Right renal pelvis (tissue), 4 donors: ENCODE measurements around the gene CTNNA1. TPM values are rescaled to one million over a fixed set of nuclear protein-coding genes. Genes with fewer than 3 reads are reported as not detected.
"Not testable (repeated sequence)": the region's sequence is repeated elsewhere in the genome, so short reads cannot be mapped to it uniquely, and the experiment has no call there.

ENCODE experiments used
- DNase-seq, 4 donors: peaks; one replicate each; pipeline ENCODE4 v3.0.0-alpha.2; 2013; ENCODE audit warnings: low read depth in 4 of 4, low spot score in 3 of 4, missing footprints in 1 of 4
- polyA plus RNA-seq, 4 donors: library from polyadenylated mRNA; unstranded; fragments of 120-200 nt; gene quantifications; one replicate each; pipeline ENCODE4 v1.2.1, GENCODE V29; 2013; ENCODE audit not compliant: insufficient read length in 4 of 4

Gene CTNNA1
- polyA plus RNA-seq, 4 donors, result 368 to 439 (median 406) TPM

DNA sequence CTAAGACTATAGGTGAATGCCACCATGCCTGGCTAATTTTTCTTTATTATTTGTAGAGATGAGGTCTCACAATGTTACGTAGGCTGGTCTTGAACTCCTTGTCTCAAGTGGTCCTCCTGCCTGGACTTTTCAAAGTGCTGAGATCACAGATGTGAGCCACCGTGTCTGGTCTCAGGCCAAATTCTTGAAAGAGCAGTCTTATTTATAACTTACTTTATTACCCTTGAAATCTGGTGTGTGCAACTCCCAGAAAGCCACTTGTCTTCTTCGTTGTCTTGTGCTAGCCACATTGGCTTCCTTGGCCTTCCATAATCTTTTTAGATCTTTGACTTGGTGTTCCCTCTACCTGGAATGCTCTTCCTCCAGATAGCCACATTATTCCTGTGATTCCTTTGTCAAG is 50.1 kb downstream of the CTNNA1 start:
- DNase-seq, result no peak

DNA sequence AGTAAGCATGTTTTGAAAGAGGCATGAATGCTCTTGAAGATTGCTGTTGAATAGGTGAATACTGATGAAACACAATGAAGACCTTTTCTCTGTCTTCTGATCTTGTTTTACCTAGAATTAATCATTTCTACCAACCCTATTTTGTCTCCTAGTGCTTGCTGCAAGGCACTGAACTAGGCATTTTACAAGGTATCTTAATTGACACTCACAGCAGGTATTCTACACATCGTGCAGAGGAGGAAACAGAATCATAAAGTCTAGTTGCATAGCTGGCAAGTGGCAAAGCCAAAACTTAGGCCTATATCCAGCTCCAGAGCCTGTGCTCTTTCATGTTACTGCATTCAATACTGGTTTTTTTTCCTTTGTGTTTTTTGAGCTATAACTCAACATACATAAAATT is 50.7 kb downstream of the CTNNA1 start:
- DNase-seq, result no peak

DNA sequence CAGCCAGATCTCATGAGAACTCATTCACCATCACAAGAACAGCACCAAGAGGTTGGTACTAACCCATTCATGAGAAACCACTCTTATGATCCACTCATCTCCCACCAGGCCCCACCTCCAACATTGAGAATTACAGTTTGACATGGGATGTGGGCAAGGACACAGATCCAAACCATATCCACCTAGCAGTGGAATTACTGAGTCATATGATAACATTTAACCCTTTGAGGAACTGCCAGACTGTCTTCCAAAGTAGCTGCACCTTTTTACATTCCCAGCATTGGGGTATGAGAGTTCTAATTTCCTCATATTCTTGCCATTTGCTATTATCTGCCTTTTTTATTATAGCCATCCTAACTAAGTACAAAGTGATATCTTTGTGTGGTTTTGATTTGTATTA is 51.9 kb downstream of the CTNNA1 start:
- no peak for DNase-seq

DNA sequence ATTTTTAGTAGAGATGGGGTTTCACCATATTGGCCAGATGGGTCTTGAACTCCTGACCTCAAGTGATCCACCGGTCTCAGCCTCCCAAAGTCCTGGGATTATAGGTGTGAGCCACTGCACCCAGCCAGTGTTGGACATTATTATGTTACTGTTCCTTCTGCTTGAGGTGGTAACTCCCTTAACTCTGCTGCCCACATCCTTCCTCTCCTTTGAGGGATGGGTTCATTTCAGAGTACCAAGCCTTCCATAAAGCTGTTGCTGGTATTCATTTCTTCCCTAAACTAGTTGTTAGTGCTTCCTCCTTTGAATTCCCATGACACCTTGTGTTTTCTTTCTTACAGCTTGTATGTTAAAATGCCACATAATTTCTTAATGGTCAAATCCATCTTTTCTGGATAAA is 54.0 kb downstream of the CTNNA1 start:
- no peak for DNase-seq

DNA sequence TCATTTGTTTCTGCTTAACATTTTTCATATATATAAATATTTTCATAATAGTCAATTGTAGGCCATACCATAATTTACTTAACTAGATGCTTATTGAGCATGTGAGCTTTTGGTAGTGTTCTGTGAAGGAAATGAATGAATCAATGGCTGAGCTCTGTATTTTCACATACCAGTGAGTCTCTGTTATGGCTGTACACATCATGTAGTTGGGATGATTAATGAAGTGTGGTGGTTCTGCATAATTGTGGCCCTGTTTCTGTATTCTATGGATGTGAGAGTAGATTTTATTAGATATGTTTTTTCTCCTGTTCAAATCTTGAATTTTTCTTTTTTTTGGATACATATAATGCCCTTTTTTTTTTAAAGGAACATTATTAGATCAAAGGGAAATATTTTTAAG is 56.2 kb downstream of the CTNNA1 start:
- no peak for DNase-seq

DNA sequence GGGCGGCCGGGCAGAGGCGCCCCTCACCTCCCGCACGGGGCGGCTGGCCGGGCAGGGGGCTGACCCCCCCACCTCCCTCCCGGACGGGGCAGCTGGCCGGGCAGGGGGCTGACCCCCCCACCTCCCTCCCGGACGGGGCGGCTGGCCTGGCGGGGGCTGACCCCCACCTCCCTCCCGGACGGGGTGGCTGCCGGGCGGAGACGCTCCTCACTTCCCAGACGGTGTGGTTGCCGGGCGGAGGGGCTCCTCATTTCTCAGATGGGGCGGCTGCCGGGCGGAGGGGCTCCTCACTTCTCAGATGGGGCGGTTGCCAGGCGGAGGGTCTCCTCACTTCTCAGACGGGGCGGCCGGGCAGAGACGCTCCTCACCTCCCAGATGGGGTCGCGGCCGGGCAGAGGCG is 57.6 kb downstream of the CTNNA1 start:
- DNase-seq, result not testable (repeated sequence)

DNA sequence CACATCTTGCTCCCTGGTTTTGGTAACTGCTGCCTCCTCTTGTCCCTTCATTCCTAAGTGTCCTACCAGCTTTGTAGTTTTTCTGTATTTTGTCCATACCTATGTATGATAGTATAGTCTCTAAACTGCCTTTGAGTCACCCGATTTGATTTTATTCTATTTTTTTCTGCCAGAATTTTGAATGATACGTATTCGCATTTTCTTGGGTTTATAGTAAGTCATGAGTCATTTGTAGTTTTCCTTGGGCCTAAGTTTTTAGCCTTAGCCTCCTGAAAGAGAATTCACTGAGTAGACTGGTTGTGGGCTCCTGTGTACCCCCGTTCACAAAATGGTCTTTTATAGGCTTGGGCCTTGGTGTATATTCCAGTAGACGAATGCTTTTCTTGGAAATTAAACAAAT is 62.3 kb downstream of the CTNNA1 start:
- no peak for DNase-seq

DNA sequence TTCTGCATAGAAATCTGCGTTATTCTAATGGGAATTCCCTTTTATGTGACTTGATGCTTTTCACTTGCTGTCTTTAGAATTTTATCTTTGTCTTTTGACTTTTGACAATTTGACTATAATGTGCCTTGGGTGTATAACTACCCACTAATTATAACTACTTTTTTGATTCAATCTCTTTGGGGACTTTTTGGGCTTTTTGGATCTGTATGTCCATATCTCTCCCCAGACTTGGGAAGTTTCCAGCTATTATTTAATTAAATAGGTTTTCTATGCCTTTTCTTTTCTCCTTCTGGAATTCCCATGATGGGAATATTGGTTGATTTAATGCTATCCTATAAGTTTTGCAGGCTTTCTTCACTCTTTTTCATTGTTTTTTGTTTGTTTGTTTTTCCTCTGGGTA is 64.0 kb downstream of the CTNNA1 start:
- no peak for DNase-seq

DNA sequence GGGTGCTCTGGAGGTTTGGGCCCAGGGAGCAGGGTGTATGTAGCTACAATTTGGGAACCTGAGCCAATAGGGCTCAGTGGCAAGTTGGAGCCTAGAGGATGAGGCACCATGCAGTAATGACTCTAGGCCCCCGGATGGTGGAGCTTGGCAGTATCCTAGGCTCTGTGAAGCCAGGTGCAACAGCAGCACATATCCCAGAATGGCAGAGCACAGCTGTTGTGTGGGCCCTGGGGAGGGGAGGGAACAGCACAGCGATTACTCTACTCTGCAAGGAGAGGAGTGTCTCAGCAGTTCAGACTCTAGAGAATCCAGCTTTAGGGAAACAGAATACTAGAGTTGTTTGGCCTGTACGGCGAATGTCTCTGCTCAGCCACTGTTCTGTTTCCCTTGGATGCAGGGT is 65.9 kb downstream of the CTNNA1 start:
- no peak for DNase-seq

DNA sequence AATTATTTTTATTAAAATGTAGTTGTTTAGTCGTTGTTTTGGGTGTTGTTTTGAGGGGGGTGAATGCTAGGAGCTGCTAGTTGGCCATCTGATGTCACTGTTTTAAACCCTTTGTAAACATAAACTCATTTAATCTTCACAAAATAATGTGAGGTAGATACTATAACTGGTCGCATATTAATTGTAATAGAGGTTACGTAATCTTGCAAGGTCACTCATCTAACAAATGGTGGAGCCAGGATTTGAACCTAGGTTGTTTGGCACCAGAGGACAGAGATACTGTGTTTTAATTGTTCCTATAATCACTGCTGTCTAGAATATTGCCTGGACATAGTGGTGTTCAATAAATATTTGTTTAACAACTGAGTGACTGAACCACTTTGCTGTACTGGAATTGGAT is 67.5 kb downstream of the CTNNA1 start:
- DNase-seq, result no peak

DNA sequence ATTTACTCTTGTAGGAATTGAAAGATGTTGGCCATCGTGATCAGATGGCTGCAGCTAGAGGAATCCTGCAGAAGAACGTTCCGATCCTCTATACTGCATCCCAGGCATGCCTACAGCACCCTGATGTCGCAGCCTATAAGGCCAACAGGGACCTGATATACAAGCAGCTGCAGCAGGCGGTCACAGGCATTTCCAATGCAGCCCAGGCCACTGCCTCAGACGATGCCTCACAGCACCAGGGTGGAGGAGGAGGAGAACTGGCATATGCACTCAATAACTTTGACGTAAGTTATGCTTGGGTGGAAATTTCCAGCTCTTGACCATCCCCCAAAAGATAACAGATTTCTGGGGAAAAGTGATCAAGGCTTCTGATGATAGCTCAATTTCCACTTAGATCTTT is 71.3 kb downstream of the CTNNA1 start:
- no peak for DNase-seq

DNA sequence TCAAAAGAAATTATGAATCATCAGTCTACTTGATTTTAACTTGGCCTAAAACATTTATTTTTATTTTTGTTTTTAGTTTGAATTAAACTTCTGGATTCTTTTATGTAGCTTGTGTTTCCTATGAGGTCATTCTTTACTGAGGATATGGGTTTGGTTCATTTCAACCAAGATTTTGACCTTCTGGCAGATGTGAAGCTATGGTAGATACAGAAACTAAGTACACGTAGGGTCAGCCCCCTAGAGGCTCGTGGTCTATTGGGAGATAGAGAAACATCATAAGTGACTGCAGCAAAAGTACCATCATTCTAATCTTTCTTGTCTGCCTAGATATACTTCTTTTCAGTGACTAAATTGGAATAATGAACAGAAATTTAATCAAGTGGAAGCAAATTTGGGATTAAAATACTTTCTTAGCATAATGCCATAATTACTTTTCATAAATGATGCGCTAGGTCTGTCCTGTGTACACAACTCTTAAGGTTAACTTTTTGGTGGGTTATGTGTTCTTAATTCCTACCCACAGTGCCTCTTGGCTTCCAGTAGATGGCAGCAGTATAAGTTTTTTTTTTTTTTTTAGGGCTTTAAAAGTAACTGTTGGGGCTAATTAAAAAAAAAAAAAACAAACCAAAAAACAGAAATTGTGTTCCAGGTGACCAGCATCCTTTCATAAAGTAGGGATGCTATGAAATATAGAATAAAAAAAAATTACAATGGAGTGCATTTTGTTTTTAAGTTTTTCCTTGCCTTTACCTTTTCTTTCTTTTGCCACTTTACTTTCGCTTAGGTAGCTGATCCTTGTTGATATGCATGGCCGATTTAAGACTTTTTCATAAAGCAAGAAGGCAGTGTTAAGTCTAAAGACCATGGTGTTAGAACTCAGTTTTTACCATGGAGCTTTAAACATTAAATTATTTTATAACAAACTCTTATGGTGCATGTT is 72.0 kb downstream of the CTNNA1 start:
- no peak for DNase-seq

DNA sequence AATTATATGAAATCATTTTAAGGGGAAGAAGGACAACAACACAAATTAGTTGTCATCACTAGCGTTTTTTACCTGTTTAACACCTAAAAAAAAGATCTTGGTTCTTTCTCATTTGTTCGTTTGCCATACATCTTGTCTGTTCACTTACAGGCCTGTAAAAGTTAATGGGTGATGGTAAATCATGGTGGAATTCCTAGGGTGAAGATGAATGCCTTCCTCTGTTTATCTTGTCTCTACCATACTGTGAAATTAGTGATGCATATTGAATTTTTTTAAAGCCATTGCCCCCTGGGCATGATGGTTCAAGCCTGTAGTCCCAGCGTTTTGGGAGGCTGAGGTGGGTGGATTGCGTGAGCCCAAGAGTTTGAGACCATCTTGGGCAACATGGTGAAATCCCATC is 75.3 kb downstream of the CTNNA1 start:
- no peak for DNase-seq

DNA sequence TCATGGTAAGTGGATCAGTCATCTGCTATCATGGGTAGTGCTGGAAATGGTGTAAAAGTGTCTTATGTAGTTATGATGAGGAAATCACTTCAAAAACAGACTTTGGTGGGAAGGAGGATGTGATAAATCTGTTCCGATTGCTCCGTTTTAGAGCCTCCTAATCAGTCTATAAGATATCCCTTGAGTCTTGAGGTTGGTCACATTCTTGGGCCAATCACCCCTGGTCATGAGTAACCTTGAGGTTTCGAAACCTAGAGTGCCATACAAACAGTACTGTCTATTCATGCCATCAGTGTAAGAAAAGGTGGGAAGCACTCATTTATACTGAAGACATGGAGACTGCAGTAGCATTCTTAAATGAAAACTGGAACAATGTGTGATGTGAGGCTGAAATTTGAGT is 76.1 kb downstream of the CTNNA1 start:
- DNase-seq, result no peak

DNA sequence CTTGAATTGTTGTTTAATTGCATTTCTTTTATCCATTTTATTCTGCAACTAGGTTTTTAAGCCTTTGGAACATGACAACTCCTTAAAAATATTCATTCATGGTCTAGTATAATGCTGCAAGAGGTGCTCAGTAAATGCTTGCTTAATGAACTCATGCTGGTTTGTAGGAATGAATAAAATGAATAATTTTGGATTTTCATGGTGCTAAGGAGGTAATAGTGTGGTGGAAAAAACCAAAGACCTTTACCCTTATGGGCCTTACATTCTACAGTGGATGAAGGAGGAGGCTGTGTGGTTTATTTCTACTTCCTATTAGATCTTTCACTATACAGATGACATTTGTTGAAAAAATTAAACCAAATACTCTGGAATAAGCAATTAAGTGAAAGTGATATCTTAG is 78.5 kb downstream of the CTNNA1 start:
- DNase-seq, result no peak

DNA sequence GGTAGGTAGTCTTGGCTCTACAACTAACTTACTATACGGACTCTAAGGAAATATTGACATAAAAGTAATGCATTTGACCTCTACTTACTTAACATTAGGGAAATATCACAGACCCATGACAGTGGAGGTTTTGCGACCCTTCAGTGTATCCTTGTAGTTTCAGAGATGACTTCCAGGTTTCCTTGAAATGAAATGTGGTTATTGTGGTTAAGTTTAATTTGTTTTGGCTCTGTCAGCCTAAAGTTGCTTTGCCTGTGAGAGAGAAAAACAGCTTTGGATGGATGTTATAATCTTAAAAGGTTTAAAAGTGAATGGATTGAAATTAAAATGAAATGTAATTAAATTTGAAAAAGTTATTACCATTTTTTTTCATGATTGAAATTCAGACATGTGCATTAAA is 79.0 kb downstream of the CTNNA1 start:
- DNase-seq, result no peak

DNA sequence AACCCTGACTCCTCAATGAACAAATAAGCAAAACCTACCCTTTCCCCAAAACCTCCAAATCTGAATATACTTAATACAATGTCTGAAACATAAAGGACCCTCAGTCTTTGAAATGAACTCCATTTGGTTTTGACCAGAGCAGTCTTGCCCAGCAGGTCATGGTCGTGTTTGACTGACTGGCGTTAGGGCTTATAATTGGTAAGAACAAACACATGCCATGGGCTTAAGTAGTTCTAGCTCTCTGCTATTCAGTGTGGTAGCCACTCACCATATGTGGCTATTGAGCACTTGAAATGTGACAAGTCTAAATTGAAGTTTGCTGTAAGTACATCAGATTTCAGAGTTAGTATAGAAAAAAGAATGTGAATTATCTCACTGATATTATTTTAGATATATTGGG is 79.9 kb downstream of the CTNNA1 start:
- no peak for DNase-seq

DNA sequence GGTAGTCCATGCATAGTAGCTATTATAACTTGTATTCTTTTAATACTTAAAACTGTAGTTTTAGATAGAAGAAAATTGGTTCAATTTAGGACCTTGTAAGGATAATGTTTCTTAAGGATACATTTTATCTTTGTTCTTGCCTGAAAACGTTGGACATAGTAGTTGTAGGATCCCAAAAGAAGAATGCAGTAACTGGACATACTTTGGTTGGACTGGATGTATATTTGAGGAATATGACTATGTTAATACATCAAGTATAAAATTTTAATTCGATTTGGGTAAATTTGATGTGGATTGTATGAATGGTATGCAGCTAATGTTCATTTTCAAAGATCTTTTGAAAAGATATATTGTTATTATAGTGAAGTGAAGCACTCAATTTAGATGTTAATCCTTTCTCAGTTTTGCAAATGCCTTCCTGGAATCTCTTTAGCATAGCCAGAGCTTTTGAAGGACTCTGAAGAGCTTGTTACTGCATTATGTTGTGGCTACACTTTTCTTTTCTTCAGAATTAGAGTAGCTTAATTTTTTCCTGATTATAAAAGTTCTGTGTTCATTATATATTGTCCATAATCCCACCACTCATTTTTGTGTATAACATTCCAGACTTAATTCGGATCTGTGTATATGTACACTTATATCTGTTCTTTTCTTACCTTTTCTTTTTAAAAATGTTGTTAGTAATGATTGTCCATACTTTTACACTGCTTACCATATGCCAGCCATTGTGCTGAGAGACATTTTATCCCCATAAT is 80.7 kb downstream of the CTNNA1 start:
- no peak for DNase-seq

DNA sequence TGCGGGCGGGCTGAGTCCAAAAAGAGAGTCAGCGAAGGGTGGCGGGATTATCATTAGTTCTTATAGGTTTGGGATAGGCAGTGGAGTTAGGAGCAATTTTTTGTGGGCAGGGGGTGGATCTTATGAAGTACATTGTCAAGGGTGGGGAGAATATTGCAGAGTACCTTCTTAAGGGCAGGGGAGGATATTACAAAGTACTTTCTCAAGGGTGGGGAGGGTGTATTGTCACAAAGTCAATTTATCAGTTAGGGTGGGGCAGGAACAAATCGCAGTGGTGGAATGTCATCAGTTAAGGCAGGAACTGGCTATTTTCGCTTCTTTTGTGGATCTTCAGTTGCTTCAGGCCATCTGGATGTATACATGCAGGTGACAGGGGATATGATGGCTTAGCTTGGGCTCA is 81.6 kb downstream of the CTNNA1 start:
- not testable (repeated sequence) for DNase-seq

DNA sequence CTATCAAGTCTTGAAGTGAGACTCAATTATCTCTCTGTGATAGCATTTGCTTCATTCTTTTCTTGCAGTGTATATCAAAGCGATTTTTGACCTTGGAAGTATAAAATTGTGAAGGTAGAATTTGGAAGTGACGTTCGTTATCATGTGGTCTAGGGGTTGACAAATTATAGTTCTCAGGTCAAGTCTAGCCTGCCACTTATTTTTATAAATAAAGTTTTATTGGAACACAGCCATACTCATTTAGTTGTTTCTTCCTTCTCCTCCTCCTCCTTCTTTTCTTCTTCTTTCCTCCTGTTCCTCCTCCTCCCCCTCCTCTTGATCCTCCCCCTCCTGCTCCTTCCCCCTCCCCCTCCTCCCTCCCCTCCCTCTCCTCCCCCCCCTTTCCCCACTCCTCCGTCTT is 83.9 kb downstream of the CTNNA1 start:
- no peak for DNase-seq

DNA sequence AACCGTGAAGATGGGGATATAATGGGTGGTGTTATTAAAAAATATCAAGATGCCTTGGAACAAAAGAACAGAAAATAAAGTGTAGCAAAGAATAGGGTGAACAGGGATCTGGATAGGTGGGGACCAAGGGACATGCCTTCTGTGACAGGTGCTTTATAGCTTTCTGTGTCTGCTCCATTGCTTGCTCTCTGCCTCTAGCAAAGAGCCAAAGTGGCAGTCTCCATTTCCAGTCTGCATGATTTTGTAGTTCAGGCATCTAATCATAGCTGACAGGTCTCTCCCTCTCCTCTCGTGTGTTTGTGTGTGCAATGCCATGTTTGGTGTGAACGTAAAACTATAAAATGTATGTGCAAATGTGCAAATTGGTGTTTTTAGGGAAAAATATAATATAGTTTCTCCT is 86.9 kb downstream of the CTNNA1 start:
- DNase-seq, result no peak

DNA sequence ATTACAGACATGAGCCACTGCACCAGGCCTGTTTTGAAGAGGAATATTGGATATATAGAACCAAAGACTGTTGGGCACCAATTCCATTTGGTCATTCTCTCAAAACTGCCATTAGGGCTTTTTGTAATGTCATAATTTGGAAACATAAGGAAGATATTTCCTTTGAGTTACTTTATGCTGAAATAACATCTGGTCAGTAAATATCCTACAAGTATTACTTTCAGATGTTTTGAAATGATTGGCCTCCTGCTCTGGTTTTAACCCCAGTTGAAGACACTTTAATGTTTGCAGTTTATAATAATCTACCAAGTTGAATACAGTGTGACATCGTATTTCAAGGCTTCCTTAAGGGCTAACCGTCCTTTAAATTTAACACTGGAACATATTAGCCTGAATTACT is 88.3 kb downstream of the CTNNA1 start:
- DNase-seq, result no peak
